ENCODE data around the gene CAPN12.
A peak's percentile ranks its signal among the peaks of the same experiment; 100 is the strongest.

The CAPN12 gene

DNA sequence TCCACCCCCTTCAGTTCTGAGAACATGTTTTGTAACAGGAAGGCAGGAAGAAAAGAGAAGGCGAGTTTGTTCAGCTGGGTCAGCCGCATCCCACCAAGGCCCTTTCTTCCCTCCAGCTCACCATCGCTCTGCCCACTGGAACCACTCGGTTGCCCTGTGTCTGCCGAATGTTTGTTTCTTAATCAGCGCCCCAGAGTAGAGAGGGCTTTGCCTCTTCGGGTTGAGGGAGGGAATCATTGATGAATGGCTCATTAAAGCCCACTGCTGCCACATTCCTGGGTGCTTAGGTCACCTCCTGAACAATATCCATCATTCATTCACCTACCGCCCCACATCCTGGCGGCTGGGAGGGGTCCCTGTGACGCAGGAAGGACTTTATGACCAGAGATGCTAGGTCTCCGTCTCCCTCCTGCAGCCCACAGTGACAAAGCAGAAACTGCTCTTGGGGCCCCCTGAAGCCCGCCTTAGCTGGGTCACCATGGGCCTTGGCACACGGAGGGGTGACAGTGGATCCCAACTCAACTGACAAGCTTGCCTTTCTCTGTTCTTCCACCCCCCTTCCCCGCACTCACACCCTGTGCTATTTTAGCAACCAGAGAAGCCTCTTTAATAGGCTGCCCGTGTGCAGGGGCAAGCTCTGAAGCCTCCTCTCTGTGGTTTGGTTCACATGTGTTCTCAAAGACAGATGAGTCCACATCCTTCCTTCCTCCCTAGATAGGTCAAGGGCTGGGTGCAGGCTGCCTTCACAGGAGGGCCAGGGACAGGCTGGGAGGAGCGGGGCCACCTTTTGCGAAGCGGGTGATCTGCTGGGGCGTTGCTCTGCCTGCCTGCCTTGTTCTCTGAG is 50.7 kb downstream of the CAPN12 start:
- H3K27ac ChIP-seq (replicated peaks) = peak overlapping the region; percentile 58
- TF ChIP-seq GABPA (IDR thresholded peaks at IDR 0.05; ENCODE audit: low read depth) = no peak
- TF ChIP-seq POLR2AphosphoS5 (IDR thresholded peaks at IDR 0.05; ENCODE audit: low read depth) = peak; percentile 67
- TF ChIP-seq, protein P1, sequence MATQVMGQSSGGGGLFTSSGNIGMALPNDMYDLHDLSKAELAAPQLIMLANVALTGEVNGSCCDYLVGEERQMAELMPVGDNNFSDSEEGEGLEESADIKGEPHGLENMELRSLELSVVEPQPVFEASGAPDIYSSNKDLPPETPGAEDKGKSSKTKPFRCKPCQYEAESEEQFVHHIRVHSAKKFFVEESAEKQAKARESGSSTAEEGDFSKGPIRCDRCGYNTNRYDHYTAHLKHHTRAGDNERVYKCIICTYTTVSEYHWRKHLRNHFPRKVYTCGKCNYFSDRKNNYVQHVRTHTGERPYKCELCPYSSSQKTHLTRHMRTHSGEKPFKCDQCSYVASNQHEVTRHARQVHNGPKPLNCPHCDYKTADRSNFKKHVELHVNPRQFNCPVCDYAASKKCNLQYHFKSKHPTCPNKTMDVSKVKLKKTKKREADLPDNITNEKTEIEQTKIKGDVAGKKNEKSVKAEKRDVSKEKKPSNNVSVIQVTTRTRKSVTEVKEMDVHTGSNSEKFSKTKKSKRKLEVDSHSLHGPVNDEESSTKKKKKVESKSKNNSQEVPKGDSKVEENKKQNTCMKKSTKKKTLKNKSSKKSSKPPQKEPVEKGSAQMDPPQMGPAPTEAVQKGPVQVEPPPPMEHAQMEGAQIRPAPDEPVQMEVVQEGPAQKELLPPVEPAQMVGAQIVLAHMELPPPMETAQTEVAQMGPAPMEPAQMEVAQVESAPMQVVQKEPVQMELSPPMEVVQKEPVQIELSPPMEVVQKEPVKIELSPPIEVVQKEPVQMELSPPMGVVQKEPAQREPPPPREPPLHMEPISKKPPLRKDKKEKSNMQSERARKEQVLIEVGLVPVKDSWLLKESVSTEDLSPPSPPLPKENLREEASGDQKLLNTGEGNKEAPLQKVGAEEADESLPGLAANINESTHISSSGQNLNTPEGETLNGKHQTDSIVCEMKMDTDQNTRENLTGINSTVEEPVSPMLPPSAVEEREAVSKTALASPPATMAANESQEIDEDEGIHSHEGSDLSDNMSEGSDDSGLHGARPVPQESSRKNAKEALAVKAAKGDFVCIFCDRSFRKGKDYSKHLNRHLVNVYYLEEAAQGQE (IDR thresholded peaks at IDR 0.05; ENCODE audit: insufficient replicate concordance, low read depth) = no peak
- peak; percentile 32; the same call in 1 of the 2 replicates for TF ChIP-seq SPI1 (IDR thresholded peaks at IDR 0.05; ENCODE audit: borderline replicate concordance, low read depth)
- TF ChIP-seq, protein P2, sequence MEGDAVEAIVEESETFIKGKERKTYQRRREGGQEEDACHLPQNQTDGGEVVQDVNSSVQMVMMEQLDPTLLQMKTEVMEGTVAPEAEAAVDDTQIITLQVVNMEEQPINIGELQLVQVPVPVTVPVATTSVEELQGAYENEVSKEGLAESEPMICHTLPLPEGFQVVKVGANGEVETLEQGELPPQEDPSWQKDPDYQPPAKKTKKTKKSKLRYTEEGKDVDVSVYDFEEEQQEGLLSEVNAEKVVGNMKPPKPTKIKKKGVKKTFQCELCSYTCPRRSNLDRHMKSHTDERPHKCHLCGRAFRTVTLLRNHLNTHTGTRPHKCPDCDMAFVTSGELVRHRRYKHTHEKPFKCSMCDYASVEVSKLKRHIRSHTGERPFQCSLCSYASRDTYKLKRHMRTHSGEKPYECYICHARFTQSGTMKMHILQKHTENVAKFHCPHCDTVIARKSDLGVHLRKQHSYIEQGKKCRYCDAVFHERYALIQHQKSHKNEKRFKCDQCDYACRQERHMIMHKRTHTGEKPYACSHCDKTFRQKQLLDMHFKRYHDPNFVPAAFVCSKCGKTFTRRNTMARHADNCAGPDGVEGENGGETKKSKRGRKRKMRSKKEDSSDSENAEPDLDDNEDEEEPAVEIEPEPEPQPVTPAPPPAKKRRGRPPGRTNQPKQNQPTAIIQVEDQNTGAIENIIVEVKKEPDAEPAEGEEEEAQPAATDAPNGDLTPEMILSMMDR (IDR thresholded peaks at IDR 0.05; ENCODE audit: insufficient read depth, low read length) = no peak
- H3K27me3 ChIP-seq (ENCODE audit: insufficient read depth, poor library complexity, severe bottlenecking) = no peaks in the 10 kb centered on the region
- DNase-seq (ENCODE audit: low read depth in 1 of 2, low spot score in 1 of 2) = peak; percentile 41 to 89
- H3K4me3 ChIP-seq (replicated peaks; ENCODE audit: insufficient read depth, low read length) = no peak overlapping the region

DNA sequence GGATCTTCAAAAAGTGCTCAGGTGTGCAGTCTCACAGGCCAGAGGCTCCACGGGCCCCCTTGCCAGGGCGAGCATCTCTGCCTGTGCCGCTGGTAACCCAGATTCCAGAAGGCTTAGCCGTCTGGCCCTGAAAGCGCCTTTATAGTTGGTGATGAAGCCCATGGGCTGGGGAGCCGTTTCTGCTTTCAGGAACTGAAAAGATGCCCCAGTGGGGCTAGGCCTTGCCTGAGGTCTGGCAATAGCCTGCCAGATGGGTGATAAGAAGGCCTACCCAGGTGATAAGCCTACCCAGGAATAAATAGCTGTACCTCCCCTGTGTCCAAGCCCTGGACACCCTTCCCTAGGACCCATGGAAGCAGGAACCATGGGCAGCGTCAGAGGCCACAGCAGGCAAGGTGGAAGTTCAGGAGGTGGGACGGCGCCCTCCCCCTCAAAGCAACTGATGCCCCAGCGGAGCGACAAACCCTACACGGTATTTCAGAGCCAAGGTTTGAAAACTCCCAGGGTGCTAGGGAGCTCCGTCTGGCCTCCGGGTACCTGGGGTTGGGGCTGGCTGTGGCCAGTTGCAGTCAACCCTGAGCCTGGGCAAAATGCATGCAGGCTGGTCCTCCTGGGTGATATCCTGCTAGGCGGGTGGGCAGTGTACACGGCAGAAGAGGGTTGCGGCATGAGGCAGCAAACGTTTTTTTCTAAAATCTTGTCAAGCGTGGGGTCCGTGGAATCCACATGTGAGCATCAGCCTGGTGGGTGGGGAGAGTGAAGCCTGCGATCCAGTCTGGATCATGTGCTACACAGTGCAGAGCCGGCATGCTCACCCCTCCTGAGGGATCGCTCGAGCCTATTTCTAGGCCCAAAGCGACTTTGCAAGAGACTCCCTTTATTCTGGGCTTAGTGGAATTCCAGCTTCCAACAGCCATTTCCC is 51.6 kb downstream of the CAPN12 start:
- TF ChIP-seq SPI1 (IDR thresholded peaks at IDR 0.05; ENCODE audit: borderline replicate concordance, low read depth) (no peak), POLR2AphosphoS5 (IDR thresholded peaks at IDR 0.05; ENCODE audit: low read depth) (no peak), GABPA (IDR thresholded peaks at IDR 0.05; ENCODE audit: low read depth) (no peak)
- TF ChIP-seq, protein P2 (IDR thresholded peaks at IDR 0.05; ENCODE audit: insufficient read depth, low read length) = no peak
- TF ChIP-seq, protein P1 (IDR thresholded peaks at IDR 0.05; ENCODE audit: insufficient replicate concordance, low read depth) = no peak
- DNase-seq (ENCODE audit: low read depth in 1 of 2, low spot score in 1 of 2) = no peak
- Histone ChIP-seq H3K27ac (replicated peaks) (peak overlapping the region; percentile 58), H3K4me3 (replicated peaks; ENCODE audit: insufficient read depth, low read length) (no peak overlapping the region), H3K27me3 (ENCODE audit: insufficient read depth, poor library complexity, severe bottlenecking) (no peaks in the 10 kb centered on the region)

DNA sequence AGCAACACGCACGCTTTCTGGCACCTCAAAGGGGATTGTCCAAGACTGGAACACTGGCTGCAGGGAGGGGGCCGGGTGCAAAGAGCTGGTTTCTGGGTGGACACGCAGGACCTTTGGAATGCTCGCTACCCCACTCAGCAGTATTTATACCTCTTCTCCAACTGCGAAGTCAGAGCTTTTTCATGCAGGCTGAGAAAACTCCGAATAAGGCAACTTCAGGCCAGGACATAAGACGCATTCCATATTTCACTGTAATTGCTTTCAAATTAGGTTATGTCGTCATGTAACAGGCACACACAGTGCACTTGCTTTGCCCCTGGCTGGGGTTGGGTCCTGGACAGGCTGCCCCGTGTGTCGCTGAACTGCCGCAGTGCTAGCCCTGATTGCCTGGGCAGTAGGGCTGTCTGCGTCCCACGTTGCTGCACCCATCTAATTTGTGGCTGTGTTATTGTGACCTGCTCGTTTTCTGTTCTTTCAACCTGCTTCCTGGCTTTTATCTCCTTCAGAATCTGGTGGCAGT is 52.3 kb downstream of the CAPN12 start:
- Histone ChIP-seq H3K4me3 (replicated peaks; ENCODE audit: insufficient read depth, low read length) (no peak overlapping the region), H3K27me3 (ENCODE audit: insufficient read depth, poor library complexity, severe bottlenecking) (no peaks in the 10 kb centered on the region), H3K27ac (replicated peaks) (peak overlapping the region; percentile 58)
- TF ChIP-seq SPI1 (IDR thresholded peaks at IDR 0.05; ENCODE audit: borderline replicate concordance, low read depth) = no peak
- TF ChIP-seq, protein P2 (IDR thresholded peaks at IDR 0.05; ENCODE audit: insufficient read depth, low read length) = no peak
- peak; percentile 31; the same call in 1 of the 2 replicates for TF ChIP-seq POLR2AphosphoS5 (IDR thresholded peaks at IDR 0.05; ENCODE audit: low read depth)
- TF ChIP-seq, protein P1 (IDR thresholded peaks at IDR 0.05; ENCODE audit: insufficient replicate concordance, low read depth) = no peak
- no peak for TF ChIP-seq GABPA (IDR thresholded peaks at IDR 0.05; ENCODE audit: low read depth)
- DNase-seq (ENCODE audit: low read depth in 1 of 2, low spot score in 1 of 2) = no peak

All from HL-60 (cell line).